Liver (tissue), 9 donors: ENCODE measurements around the gene DIDO1. TPM values are rescaled to one million over a fixed set of nuclear protein-coding genes. Genes with fewer than 3 reads are reported as not detected.

Experiments
- DNase-seq: peaks from one replicate; pipeline ENCODE4 v3.0.0-alpha.2; 2017; ENCODE audit warnings: low spot score
- H3K27ac ChIP-seq, 2 donors: one replicate each; pipeline ENCODE4 v1.7.0; 2013; ENCODE audit warnings: inconsistent platforms in 2 of 2, low read length in 2 of 2, control low read depth in 1 of 2, low read depth in 1 of 2, mild to moderate bottlenecking in 1 of 2
- H3K27me3 ChIP-seq, 4 donors: one replicate each; pipeline versions ENCODE4 v1.6.1 to v1.7.0; 2013; ENCODE audit warnings: low read length in 3 of 4, inconsistent platforms in 1 of 4, mild to moderate bottlenecking in 1 of 4, moderate library complexity in 1 of 4; ENCODE audit not compliant: control insufficient read depth in 4 of 4, insufficient read depth in 4 of 4
- H3K36me3 ChIP-seq, 4 donors: one replicate each; pipeline versions ENCODE4 v1.6.1 to v1.7.0; 2013; ENCODE audit warnings: low read length in 3 of 4, mild to moderate bottlenecking in 3 of 4, low read depth in 1 of 4, moderate library complexity in 1 of 4; ENCODE audit not compliant: control insufficient read depth in 4 of 4, insufficient read depth in 3 of 4
- H3K4me1 ChIP-seq, 4 donors: one replicate each; pipeline versions ENCODE4 v1.6.1 to v1.7.0; 2013; ENCODE audit warnings: low read length in 3 of 4, mild to moderate bottlenecking in 3 of 4, moderate library complexity in 1 of 4; ENCODE audit not compliant: control insufficient read depth in 4 of 4, insufficient read depth in 4 of 4
- H3K4me3 ChIP-seq, 3 donors: one replicate each; pipeline versions ENCODE4 v1.6.1 to v1.7.0; 2013; ENCODE audit warnings: low read length in 3 of 3, control low read depth in 1 of 3, low read depth in 1 of 3, mild to moderate bottlenecking in 1 of 3
- H3K9ac ChIP-seq, 2 donors: one replicate each; pipeline ENCODE4 v1.7.0; 2013; ENCODE audit warnings: low read length in 2 of 2, mild to moderate bottlenecking in 2 of 2, moderate library complexity in 2 of 2, control low read depth in 1 of 2, low read depth in 1 of 2
- H3K9me3 ChIP-seq, 4 donors: one replicate each; pipeline versions ENCODE4 v1.6.1 to v1.7.0; 2013; ENCODE audit warnings: low read length in 3 of 4; ENCODE audit not compliant: control insufficient read depth in 4 of 4
- CTCF ChIP-seq: fragments of 150-350 bp; IDR thresholded peaks from 2 replicates; pipeline ENCODE4 v1.5.1; 2017; ENCODE audit warnings: improper control_type of control experiment, low read depth, low read length; ENCODE audit not compliant: missing input control
- EGR1 ChIP-seq, 2 donors: IDR thresholded peaks; 2 replicates each; pipeline ENCODE4 v1.6.1; 2016 to 2018; ENCODE audit warnings: antibody characterized with exemption in 2 of 2, low read depth in 2 of 2
- FOXA2 ChIP-seq: IDR thresholded peaks from 2 replicates; pipeline ENCODE4 v1.6.1; 2016; ENCODE audit warnings: antibody characterized with exemption
- GABPA ChIP-seq, 2 donors: IDR thresholded peaks in 1 of 2; conservative IDR thresholded peaks in 1 of 2; 2 replicates each; pipeline ENCODE4 v1.6.1; 2016; ENCODE audit warnings: antibody characterized with exemption in 2 of 2, mild to moderate bottlenecking in 1 of 2, moderate library complexity in 1 of 2
- HNF4G ChIP-seq: IDR thresholded peaks from 2 replicates; pipeline ENCODE4 v1.6.1; 2016; ENCODE audit warnings: antibody characterized with exemption
- JUND ChIP-seq, 2 donors: IDR thresholded peaks; 2 replicates each; pipeline ENCODE4 v1.6.1; 2016; ENCODE audit warnings: antibody characterized with exemption in 2 of 2
- MAX ChIP-seq: IDR thresholded peaks from 2 replicates; pipeline ENCODE4 v1.6.1; 2016; ENCODE audit warnings: antibody characterized with exemption
- NR2F2 ChIP-seq: IDR thresholded peaks from 2 replicates; pipeline ENCODE4 v1.6.1; 2016; ENCODE audit warnings: antibody characterized with exemption
- REST ChIP-seq: IDR thresholded peaks from 2 replicates; pipeline ENCODE4 v1.6.1; 2016; ENCODE audit warnings: antibody characterized with exemption, mild to moderate bottlenecking
- RXRA ChIP-seq, 2 donors: IDR thresholded peaks; 2 replicates each; pipeline ENCODE4 v1.6.1; 2017 to 2018; ENCODE audit warnings: antibody characterized with exemption in 2 of 2, mild to moderate bottlenecking in 1 of 2
- SP1 ChIP-seq: IDR thresholded peaks from 2 replicates; pipeline ENCODE4 v1.6.1; 2018; ENCODE audit warnings: antibody characterized with exemption, mild to moderate bottlenecking
- YY1 ChIP-seq: IDR thresholded peaks from 2 replicates; pipeline ENCODE4 v1.6.1; 2016; ENCODE audit warnings: antibody characterized with exemption, mild to moderate bottlenecking
- ZBTB33 ChIP-seq: IDR thresholded peaks from 2 replicates; pipeline ENCODE4 v1.6.1; 2016; ENCODE audit warnings: antibody characterized with exemption
- WGBS: extraction: QIAGEN DNeasy Blood & Tissue Kit; methylation state at CpG from one replicate; pipeline ENCODE4 v1.1.7; 2013; 5-methylcytosine and 5-hydroxymethylcytosine counted together
- polyA plus RNA-seq, 2 donors: library from polyadenylated mRNA; stranded (reverse) in 1 of 2; unstranded in 1 of 2; fragments of 200-250 nt in 1 of 2; fragments of >200 nt in 1 of 2; fragmentation: Nextera tagmentation in 1 of 2; extraction: Ambion mirVana in 1 of 2; gene quantifications; one replicate each; pipeline versions ENCODE4 v1.2.1 to v1.2.3, GENCODE V29; 2013 to 2015
- total RNA-seq, 2 donors: library from RNA; depleted of rRNA; stranded (reverse); fragments of >200 nt; gene quantifications; one replicate each; pipeline ENCODE4 v1.2.3, GENCODE V29; 2014
- donor health status: healthy.
- donor health status: healthy.
- donor health status: healthy.
- donor health status: healthy.
- donor health status: healthy.

The DIDO1 gene
- total and polyA plus RNA-seq, 4 donors, result 10.1 to 43.1 (median 17.4) TPM

- Histone ChIP-seq H3K4me3 (no peak overlapping the region), H3K4me1 (peaks cover 3 to 27% (median 21%) of the 10 kb centered on the region in 4 donors), H3K9ac (no peak overlapping the region), H3K9me3 (no peaks in the 10 kb centered on the region), H3K27ac (no peak overlapping the region), H3K36me3 (peaks cover 9 to 47% (median 34%) of the 10 kb centered on the region in 4 donors), H3K27me3 (no peaks in the 10 kb centered on the region)
- TF ChIP-seq FOXA2, result no peak
- TF ChIP-seq JUND (IDR thresholded peaks at IDR 0.05), result no peak
- TF ChIP-seq REST, result no peak
- no peak for TF ChIP-seq ZBTB33
- no peak for TF ChIP-seq HNF4G
- no peak for TF ChIP-seq SP1
- no peak for TF ChIP-seq RXRA (IDR thresholded peaks at IDR 0.05)
- no peak for TF ChIP-seq GABPA (IDR thresholded peaks at IDR 0.05 in 1 of 2, conservative IDR thresholded peaks at IDR 0.05 in 1 of 2)
- TF ChIP-seq CTCF, result no peak
- TF ChIP-seq NR2F2, result no peak
- TF ChIP-seq MAX, result no peak
- TF ChIP-seq EGR1 (IDR thresholded peaks at IDR 0.05; ENCODE audit: low read depth in 2 of 2), result no peak
- TF ChIP-seq YY1, result no peak
- WGBS, result 94% methylated on average over 14 of the region's 14 CpGs
- no peak for DNase-seq
These were observed 17.1 kb upstream of the DIDO1 start for GRCh38 chr20:62943396-62943795.

GRCh38 chr20:62942456-62942855, 16.2 kb upstream of the DIDO1 start:
- Histone ChIP-seq H3K27me3 (no peaks in the 10 kb centered on the region), H3K4me3 (no peak overlapping the region), H3K36me3 (peaks cover 9 to 41% (median 34%) of the 10 kb centered on the region in 4 donors), H3K4me1 (peaks cover 3 to 27% (median 21%) of the 10 kb centered on the region in 4 donors), H3K9ac (no peak overlapping the region), H3K9me3 (no peaks in the 10 kb centered on the region), H3K27ac (no peak overlapping the region)
- WGBS, result 82% methylated on average over 2 of the region's 2 CpGs
- TF ChIP-seq CTCF (no peak), MAX (no peak), JUND (IDR thresholded peaks at IDR 0.05) (no peak)
- DNase-seq, result no peak
